T1000 (cell line): Measurements from ENCODE around the gene ATP6V0A4.

Experiments used
- DNase-seq: peaks from one replicate; lab custom pipeline; 2025; ENCODE audit warnings: mixed read lengths; lab: John Stamatoyannopoulos, UW

Gene ATP6V0A4

DNA sequence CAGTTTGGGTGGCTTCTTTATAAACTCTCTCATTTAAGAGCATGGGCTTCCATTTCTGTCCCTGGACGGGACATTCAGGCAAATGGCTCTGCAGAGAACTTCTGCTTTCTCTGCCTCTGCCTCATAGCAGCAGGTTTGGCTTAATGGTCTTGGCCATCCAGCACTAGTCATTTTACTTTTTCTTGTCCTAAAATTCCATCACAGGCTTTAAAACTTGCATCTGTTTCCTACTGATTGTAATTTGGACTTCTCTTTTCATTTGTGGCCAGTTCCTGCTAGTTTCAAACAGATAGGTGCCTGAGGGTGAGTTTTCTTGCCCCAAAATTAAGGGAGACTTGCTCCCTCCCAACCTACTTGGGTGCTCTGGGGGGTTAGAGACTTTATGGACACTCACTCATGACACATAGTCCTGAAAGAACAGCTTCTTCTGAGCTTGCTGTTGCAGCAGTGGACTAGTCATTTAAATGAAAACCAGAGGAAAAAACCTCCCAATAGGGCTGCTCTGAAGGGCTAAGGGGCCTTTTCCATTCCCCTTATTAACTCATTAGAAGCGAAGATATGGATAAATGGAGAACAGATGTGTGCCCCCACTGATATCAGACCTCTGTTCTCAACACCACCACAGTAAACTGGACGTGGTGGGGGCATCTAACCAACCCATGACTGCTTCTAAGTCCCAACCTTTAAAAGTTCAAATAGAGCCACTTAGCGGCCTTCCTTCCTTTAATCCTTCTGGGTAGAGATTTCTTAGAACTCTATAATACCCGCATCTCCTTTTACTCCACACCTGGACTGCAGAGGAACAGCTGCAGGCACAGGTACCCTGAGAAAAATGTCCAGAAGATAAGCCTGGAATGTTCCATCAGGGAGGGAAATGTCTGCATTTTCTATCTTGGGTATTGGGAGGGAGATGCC is 135.7 kb downstream of the ATP6V0A4 start:
- no peak for DNase-seq

- DNase-seq, result no peak
These were observed 136.8 kb downstream of the ATP6V0A4 start for GRCh38 chr7:138661069-138661635.

- no peak for DNase-seq
These were observed 139.1 kb downstream of the ATP6V0A4 start for GRCh38 chr7:138658889-138659288.

DNA sequence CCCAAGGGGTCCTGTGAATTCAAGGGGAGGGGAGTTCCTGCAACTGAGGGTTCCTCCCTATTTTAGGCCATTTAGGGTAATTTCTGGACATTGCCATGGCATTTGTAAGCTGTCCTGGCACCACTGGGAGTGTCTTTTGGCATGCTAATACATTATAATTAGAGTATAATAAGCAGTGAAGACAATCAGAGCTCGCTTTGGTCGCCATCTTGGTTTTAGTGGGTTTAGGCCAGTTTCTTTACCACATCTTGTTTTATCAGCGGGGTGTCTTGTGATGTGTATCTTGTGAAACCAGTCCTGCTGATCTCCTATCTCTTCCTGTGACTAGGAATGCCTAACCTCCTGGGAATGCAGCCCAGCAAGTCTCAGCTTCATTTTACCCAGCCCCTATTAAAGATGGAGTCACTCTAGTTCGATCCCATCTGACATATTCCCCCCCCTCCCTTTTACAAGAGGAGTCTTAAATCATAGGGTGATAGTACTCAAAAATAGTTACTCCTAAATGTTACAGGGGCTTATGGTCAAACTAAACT is 140.1 kb downstream of the ATP6V0A4 start:
- DNase-seq, result no peak

GRCh38 chr7:138656952-138657351 is 141.0 kb downstream of the ATP6V0A4 start:
- no peak for DNase-seq
